CD4-positive, alpha-beta T cell treated with Interleukin-2 at 100 ng/mL for 4 hours (primary cell): ENCODE measurements around the gene YBEY.
"Not testable (repeated sequence)": the region's sequence is repeated elsewhere in the genome, so short reads cannot be mapped to it uniquely, and the experiment has no call there.

ENCODE experiments used
- DNase-seq: peaks from one replicate; pipeline ENCODE4 v3.0.0-alpha.2; 2020; ENCODE audit warnings: low spot score

YBEY gene, protein sequence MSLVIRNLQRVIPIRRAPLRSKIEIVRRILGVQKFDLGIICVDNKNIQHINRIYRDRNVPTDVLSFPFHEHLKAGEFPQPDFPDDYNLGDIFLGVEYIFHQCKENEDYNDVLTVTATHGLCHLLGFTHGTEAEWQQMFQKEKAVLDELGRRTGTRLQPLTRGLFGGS

DNA sequence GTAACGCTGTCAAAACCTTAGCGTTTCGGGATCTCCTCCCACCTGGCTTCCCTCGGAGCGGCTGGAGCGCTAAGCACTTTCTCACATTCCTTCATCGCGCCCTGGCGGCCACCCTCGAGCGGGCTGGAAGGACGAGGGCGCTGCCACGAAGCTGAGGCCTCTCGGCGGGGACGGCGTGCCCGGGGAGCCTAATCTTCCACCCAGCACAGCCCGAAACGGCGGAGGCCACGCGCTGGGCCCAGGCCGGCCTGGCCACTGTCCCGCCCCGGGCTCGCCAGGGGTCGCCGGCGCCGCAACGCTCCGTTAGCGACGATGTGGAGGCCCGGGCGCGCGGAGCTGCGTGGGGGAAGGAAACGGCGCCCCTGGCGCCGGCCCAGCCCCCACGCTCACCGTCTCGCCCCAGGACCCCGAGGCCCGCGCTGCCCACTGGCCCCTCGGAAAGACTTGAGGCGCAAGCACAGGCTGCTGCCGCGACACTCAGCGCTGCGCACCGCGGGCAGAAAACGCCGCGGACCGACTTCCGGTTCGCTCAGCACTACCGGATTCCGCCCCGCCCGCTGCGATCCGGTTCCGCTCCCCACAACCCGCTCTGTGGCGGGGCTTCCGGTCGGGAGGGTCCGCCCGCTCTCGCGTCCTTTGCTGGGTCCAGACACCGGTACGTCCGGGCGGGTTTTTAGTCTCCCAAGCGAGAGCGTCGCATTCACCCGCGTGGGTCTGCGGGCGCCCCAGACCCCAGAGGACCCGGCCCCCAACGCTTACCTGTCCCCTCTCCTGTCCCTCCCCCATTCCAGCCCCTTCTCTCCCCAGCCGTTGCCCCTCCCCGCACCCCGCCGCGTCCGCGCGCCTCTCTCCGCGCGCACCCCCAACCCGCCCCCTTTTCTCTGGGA, at the start of gene YBEY:
YBEY (plus strand) TSS at position 582 of the 887 bp plus-strand sequence. CDS start 572 bp downstream, outside the sequence.
- DNase-seq: peak; percentile 84

DNA sequence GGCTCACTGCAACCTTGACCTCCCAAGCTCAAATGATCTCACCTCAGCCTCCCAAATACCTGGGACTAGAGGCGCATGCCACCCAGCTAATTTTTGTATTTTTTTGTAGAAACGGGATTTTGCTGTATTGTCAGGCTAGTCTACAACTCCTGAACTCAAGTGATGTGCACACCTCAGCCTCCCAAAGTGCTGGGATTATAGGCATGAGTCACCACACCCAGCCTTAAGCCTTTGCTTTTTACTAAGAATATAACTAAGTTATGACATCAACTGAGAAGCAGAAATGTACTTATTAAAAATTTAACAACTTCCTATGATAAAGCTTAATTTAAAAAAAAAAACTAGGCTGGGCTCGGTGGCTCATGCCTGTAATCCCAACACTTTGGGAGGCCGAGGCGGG, 48.7 kb upstream of the YBEY start:
- no peak for DNase-seq

DNA sequence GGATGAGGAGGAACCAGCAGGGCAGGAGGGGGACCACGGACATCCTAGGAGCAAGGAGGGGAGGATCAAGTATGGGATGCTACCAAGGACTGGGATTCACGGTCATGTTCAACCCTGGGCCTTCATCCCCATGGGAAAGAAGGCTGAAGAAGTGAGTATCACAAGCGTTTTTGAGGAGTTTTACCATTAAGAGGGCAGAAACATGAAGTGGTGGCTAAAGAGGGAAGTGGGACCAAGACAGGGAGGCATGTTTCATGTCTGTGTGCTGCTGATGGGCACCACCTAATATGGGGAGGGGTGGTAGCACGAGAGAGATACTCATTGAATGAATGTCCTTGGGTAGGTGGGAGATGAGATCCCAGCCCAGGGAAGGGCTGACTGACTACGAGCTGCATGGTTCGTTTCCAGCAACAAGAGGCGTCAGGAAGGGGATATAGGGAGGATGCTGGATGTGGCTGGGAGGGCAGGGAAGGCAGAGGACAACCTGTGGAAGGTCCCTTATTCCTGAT, 46.3 kb upstream of the YBEY start:
- DNase-seq: no peak

DNA sequence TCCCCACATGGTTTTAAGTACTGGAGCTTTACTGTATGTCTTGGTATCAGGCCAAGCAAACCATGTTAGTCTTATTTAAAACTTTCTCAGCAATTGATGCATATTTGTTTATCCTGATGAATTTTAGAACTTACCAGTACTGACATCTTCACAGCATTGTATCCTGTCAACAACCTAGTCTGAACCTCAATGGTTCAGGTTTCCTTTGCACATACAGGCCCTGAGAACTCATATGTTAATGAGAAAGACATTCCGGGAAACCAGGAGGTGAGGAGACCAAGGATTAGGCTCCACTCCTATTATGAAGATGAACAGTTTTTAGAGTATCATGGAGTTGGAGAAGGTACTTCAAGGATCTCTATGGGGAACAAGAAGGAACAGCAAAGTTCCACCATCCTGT, 44.6 kb upstream of the YBEY start:
- DNase-seq: not testable (repeated sequence)

DNA sequence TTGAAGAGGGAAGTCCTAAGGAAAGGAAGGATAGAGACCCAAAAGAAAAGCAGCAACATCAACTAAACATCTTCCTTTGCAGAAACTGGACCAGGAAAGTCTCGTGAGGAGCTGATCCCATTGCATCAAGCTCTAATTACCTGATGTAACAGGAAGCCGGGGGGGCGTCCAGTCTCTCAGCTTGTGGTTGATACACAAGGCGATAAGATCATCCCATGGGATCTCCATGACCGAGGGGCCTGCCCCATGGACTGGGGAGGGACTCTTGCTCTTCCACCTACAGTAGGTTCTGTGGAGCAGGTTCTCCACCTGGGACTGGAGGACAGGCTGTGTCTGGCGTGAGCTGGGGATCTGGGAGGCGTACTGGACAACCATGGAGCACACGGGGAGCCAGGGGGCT, 42.8 kb upstream of the YBEY start:
- DNase-seq: no peak

DNA sequence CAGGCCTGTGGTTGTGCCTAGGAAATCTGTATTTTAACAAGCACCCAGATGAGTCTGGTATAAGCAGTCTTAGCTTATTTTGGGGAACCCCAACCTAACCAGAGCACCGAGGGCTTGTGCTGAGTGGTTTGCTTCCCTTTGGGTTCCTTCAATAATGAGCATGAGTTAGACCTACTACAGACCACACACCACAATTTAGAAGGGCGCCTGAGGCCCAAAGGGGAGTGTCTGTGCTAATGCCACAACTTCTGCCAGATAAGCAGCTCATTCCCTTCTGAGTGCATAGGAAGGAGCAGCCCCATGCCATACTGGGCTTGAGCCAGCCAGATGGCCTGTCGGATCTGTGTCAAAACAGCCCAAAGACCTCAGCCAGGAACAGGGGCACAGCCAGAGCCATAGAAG, 42.2 kb upstream of the YBEY start:
- no peak for DNase-seq

DNA sequence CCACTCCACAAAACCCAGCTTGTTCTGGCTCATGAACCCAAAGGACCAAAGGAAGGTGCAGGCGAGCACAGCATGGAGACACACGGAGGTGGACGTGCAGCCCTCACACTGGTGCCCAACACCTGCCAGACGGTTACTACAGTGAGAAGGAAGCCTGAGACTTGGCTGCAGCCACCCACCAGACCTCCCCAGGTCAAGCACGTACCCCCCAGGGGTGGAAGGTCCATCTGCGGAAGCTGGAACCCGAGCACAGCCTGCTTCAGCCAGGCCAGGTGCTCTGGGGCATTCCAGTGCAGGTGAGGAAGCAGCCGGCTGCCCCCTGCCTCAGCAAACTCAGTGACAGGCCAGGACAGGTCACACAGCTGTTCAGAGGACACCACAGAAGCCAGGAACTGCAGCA, 41.5 kb upstream of the YBEY start:
- no peak for DNase-seq

DNA sequence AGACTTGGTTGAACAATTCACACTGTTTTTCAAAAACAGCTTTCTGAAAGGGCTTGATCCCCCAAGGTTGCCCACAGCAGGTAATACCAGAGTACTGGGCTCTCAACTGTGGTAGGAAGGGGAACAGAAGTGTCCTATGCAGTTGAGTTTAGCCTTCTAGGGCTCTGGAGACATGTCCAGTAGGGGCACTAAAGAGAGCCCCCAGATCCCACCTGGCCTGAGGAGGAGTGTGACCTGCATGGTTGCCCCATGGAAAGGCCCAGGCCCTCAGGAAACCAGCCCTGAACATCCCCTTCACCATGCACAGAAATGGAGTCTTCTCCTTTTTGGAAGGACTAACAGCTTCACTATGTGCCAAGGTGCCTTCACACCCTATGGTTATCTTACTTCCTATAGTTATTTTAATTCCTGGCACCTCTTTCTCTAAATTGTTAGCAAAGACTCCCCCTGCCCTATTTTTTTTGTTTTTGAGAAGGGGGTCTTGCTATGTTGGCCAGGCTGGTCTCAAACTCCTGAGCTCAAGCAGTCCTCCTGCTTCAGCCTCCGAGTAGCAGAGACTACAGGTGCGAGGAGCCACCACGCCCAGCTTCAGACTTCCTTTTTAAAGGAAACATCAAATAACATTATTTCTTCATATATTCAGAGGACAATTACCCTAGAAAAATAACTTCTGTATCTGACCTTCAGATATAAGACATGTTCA, 40.8 kb upstream of the YBEY start:
- DNase-seq: no peak

DNA sequence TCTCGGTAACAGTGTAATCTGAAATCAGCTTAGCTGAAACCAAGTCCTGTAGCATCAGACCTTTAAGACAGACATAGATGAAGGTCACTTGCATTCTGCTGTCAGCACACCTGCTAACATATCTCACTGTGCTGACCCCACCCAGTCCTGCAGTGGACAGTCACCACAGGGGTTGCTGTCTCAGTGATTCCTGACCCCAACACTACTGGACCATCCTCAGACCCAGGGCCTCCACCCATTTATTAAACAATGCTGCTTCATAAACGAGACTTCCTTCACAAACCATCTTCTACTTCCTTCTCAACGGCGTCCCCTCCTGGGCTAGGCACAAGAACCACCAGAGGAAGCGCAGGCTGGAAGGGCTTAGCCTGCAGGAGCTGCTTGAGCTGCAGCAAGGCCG, 39.8 kb upstream of the YBEY start:
- no peak for DNase-seq

DNA sequence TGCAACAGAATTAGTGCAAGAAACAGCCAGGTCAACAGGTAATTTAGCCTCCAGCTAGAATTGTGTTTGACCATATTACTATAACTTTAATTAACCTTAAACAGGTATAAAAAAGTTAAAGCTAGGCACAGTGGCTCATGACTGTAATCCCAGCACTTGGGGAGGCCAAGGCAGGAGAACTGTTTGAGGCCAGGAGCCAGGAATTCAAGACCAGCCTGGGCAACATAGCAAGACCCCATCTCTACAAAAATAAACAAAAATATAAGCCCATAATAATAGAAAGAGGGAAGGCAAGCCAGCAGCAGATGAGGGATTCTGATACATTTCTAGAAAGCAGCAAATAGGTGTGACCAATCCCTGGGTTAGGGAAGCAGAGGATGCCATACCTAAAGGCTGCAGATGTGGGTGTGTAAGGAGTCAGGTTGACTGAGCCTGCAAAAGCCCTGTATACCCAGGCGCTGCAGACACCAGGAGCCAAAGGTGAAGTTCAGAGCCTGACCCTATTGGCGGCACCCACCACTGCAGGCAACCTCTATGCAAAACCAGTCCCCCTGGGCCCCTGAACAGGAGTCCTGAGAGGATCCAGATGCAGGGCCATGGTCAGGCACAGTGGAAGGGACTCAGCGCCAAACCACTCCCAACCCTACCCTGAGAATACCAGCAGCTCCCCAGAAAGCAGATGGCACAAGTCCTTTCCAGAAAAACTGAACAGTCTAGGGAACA, 38.3 kb upstream of the YBEY start:
- DNase-seq: no peak

DNA sequence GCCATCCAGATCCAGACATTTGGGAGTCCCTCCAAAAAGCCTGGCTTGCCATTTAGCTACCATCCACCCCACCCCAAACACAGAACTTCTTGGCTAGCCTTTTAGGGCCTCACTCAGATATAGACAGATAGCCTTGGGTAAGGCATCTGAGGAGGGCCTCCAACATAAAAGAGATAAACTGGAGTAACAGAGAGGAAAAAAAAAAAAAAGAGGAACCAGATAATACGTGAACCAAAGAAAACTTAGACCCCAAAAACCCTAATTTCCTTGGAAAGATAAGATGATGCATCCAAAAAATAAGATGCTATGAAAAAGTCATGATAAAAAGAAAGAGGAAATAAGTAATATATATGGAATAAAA, 37.7 kb upstream of the YBEY start:
- DNase-seq: no peak

DNA sequence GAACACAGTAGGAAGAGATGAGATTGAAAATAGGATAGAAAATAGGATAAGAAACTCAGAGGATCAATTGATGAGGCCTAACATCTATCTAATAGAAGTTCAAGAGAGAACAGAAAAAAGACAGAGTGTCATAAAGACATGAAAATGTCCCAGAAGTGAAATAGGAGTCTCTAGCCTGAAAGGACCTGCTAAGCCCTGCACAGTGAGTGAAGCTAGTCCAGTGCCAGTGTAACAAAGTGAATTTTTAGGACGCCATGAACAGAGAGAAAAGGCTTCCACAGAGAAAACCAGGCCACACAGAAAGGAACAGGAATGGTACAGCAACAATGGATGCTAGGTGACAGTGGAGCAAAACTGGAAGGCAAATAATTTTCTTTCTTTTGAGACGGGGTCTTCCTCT, 37.3 kb upstream of the YBEY start:
- DNase-seq: no peak

DNA sequence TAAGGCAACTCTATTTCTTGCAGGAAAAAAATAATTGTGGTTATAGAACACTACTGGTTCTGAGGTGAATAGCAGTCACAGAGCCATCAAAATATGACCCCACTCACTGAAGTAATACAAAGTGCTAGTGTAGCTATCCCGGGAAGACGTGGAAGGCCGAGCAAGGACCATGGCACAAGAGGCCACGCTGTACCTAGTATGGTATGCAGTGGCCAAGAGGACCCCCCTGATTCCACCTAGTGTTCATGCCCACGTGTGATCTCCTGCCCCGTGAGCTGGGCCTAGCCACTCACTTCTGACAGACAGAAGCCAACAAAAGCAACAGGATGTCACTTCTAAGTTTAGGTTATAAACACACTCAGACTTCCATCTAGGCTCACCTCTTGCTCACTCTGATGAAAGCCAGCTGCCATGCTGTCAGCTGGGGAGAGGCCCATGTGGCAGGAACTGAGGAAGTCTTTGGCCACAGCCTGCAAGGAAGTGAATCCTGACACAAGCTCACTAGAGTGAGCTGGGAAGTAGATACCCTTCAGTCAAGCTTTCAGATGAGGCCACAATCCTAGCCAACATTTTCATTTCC, 35.9 kb upstream of the YBEY start:
- no peak for DNase-seq

DNA sequence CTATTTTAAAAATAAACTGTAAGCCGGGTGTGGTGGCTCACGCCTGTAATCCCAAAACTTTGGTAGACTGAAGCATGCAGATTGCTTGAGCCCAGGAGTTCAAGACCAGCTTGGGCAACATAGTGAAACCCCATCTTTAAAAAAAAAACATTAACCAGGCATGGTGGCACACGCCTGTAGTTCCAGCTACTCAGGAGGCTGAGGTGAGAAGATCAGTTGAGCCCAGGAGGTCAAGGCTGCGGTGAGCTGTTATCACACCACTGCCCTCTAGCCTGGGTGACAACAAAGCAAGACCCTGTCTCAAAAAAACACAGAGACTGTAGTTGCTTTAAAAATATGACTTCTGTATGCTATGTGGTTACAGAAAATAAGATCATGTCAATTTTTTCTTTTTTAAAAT, 33.3 kb upstream of the YBEY start:
- DNase-seq: no peak

DNA sequence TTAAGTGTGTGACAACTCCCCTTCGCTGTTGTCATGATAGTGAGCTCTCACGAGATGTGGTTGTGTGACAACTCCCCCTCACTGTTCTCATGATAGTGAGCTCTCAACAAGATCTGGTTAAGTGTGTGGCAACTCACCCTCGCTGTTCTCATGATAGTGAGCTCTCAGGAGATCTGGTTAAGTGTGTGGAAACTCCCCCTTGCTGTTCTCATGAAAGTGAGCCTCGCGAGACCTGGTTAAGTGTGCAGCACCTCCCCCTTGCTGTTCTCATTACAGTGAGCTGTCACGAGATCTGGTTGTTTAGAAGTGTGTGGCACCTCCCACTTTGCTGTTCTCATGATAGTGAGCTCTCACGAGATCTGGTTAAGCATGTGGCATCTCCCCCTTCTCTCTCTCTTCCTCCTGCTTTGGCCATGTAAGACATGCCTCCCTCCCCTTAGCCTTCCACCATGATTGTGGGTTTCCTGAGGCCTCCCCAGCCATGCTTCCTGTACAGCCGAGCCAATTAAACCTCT, 32.5 kb upstream of the YBEY start:
- peak; percentile 36 for DNase-seq

DNA sequence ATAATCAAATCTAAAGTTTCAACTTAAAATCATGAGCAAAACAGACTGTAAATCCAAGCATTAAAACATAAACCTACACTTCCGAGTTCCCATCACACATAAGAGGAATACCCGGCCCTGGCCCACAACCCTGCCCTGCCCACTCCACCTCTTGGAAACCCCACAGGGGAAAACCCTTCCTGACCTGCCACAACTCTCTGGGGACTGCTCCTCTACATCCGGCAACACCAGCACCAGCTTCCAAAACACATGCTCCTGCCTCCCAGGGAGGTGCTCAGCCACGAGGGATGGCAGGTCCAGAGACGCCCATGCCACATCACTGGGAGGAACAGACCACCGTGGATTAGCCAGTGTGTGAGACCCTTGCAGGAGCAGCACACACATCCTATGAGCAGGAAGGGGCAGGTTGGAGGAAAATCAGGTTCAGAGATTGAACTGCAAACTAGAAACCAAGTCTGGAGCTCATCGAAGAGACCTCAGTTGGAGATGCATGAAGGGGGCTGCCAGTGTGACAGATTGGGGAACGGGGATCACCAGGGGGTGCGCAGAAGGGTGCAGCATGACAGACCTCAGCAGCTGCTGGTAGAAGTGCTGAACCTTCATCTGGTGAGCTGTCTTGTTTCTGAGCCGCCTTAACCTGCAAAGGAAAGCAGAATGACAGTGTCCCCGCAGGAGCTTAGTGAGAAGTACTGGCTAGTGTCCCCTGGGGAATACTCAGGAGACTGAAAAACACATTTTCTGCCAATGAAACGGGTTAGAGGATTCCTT, 31.8 kb upstream of the YBEY start:
- no peak for DNase-seq

DNA sequence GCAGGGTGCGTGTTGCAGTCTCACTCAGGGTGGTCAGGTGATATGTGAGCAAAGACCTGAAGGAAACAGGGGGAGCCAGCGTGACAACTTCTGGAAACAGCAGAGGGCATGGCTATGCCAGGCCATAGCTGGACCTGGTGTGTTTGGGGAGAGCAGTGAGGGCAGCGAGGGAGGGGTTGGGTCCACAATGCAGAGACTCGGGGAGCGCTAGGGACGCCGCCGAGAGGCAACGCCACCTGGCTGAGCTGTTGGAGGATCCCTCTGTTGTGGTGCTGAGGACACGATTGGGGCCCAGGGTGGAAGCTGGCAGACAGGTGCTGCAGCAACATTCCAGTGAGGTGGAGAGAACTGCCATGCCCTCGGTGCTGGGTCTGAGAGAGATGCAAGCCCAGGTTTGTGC, 31.0 kb upstream of the YBEY start:
- no peak for DNase-seq

DNA sequence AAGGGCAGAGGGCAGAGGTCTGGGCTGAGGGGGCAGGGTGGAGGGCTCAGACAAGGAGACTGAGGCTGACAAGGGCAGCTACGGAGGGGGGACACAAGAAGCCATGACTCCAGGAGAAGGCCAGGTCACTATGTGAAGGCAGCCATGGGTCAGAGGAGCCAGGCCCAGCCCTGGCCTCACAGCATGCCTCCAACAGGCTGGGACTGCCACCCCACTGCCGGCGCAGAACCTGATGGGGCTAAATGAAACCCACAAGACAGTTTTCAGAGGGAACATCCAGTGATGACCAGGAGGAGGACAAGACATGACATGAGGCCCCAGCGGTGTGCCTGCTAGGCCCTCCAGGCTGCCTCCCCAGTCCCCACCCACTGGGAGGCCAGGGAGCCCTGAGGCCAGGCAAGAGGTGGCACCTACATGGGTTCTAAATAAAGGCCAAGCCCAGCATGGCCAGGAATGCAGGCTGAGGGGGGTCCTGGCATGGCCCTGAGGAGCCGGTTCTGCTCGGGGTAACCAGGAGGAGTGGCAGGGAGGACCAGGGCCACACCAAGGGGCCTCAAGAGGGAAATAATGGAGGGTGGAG, 30.3 kb upstream of the YBEY start:
- no peak for DNase-seq

DNA sequence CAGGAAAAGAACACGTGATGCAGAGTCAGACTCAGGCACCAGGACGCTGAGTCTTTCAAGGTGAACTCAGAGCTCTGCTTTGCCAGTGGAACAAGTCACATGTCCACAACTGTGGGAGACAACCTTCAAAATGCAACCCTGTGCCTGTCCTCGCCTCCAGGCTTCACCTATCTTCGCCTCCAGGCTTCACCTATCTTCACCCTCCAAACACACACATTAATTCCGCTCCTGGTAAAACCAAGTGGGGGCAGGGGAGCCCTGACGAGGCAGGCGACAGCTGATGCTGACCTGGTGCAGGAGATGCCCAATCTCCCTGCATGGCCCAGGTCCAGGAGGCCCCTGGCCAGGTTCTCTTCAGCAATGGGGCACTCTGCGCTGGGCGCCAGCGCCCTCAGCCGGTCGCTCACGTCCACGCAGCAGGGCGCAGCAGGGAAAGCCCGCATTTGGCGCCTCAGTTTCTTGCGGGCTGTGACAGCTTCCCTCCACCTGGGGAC, 29.6 kb upstream of the YBEY start:
- DNase-seq: no peak

DNA sequence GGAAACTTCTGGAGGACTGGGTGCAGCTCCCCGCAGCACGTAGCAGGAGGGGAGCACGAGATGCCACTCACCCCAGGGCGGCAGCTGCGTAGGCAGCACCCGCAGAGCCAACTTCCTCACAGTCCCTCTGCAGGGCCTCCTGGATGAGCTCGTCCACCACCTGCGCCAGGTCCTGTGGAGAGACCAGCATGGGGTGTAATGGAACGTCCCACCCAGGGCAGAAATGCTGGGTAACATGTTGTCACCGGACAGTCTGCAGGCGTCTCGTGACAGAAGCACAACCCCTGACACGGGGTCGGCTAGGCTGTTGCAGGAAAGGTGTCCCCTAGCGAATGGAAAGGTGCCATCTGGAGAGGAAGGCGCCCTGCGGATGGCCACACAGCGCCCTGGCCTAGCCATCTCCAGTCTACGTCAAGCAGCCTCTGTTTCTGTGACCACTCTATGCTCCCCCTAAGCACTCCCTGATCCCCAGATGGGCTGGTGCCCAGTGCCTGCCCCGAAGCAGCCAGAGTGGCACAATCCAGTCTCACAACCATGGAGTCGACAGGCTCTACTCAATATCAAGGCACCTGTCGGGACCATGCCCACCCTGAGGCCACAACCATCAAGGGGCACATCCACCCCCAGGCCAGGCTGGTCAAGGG, 22.0 kb upstream of the YBEY start:
- DNase-seq: no peak
